ENCODE data around the gene EVA1C.
"Not testable (repeated sequence)": the region's sequence is repeated elsewhere in the genome, so short reads cannot be mapped to it uniquely, and the experiment has no call there.

Gene EVA1C

GRCh38 chr21:32412162-32413014, at the start of gene EVA1C:
Gene EVA1C, plus strand, starts transcription at chr21:32412706. Its CDS starts 148 bp downstream, at chr21:32412854.
- DNase-seq, result no peak

GRCh38 chr21:32364387-32364786, 48.1 kb upstream of the EVA1C start:
- DNase-seq, result no peak

- no peak for DNase-seq
Observed at GRCh38 chr21:32364796-32365195, 47.7 kb upstream of the EVA1C start.

- DNase-seq, result no peak
Observed at GRCh38 chr21:32366191-32366590, 46.3 kb upstream of the EVA1C start.

- no peak for DNase-seq
Observed at GRCh38 chr21:32367158-32367557, 45.3 kb upstream of the EVA1C start.

- no peak for DNase-seq
Observed at GRCh38 chr21:32368386-32368785, 44.1 kb upstream of the EVA1C start.

GRCh38 chr21:32368961-32369360, 43.5 kb upstream of the EVA1C start:
- not testable (repeated sequence) for DNase-seq

GRCh38 chr21:32370998-32371766, 41.3 kb upstream of the EVA1C start:
- DNase-seq, result no peak

- DNase-seq, result no peak
Observed at GRCh38 chr21:32371913-32372314, 40.6 kb upstream of the EVA1C start.

- DNase-seq, result no peak
Observed at GRCh38 chr21:32372755-32373154, 39.8 kb upstream of the EVA1C start.

GRCh38 chr21:32377506-32377905, 35.0 kb upstream of the EVA1C start:
- no peak for DNase-seq

- no peak for DNase-seq
Observed at GRCh38 chr21:32377991-32378390, 34.5 kb upstream of the EVA1C start.

GRCh38 chr21:32378956-32379355, 33.5 kb upstream of the EVA1C start:
- no peak for DNase-seq

GRCh38 chr21:32380940-32381339, 31.6 kb upstream of the EVA1C start:
- no peak for DNase-seq

GRCh38 chr21:32381571-32381970, 30.9 kb upstream of the EVA1C start:
- no peak for DNase-seq

GRCh38 chr21:32382108-32382644, 30.3 kb upstream of the EVA1C start:
- DNase-seq, result no peak

- DNase-seq, result no peak
Observed at GRCh38 chr21:32383812-32384211, 28.7 kb upstream of the EVA1C start.

GRCh38 chr21:32386195-32386870, 26.2 kb upstream of the EVA1C start:
- DNase-seq, result no peak

- no peak for DNase-seq
Observed at GRCh38 chr21:32387151-32387550, 25.4 kb upstream of the EVA1C start.

- DNase-seq, result no peak
Observed at GRCh38 chr21:32388306-32388705, 24.2 kb upstream of the EVA1C start.

GRCh38 chr21:32389337-32390015, 23.0 kb upstream of the EVA1C start:
- no peak for DNase-seq

GRCh38 chr21:32390537-32391224, 21.8 kb upstream of the EVA1C start:
- DNase-seq, result not testable (repeated sequence)

Data from GOT3 (cell line).